ENCODE results near the gene CLDN4. TPM values are rescaled to one million over a fixed set of nuclear protein-coding genes. Genes with fewer than 3 reads are reported as not detected.

CLDN4 gene
- polyA plus RNA-seq, 1 donor (not counting 4 experiments of a cell fraction or from before 2014, with no cell fraction given) = 7.2 TPM

- Histone ChIP-seq H3K27me3 (ENCODE audit: control insufficient read depth, extremely low read depth, insufficient read depth, low read length) (no peaks in the 10 kb centered on the region), H2AFZ (ENCODE audit: control insufficient read depth, low read length) (no peak overlapping the region), H3K4me2 (ENCODE audit: control insufficient read depth, extremely low read depth, insufficient read depth, low read depth, low read length) (no peak overlapping the region), H3K27ac (ENCODE audit: control insufficient read depth, insufficient read depth, low read length) (no peak overlapping the region), H3K36me3 (ENCODE audit: control insufficient read depth in 2 of 2, extremely low read depth in 1 of 2, insufficient read depth in 2 of 2, low read length in 2 of 2) (no peaks in the 10 kb centered on the region), H3K9ac (ENCODE audit: control insufficient read depth, extremely low read depth, insufficient read depth, low read length) (no peak overlapping the region), H3K4me1 (ENCODE audit: control insufficient read depth, extremely low read depth, insufficient read depth, low read length) (no peaks in the 10 kb centered on the region), H4K20me1 (ENCODE audit: control insufficient read depth, extremely low read depth, insufficient read depth, low read length) (no peaks in the 10 kb centered on the region), H3K9me3 (ENCODE audit: control insufficient read depth, low read depth, low read length) (no peaks in the 10 kb centered on the region), H3K9me1 (ENCODE audit: control insufficient read depth, extremely low read depth, insufficient read depth, low read length) (no peaks in the 10 kb centered on the region), H3K4me3 (ENCODE audit: control insufficient read depth in 2 of 3, extremely low read depth in 1 of 3, insufficient read depth in 2 of 3, low read depth in 1 of 3, low read length in 3 of 3) (no peak overlapping the region), H3K79me2 (ENCODE audit: control insufficient read depth, insufficient read depth, low read length) (no peaks in the 10 kb centered on the region)
- dilution Hi-C loops (cut with MboI; ENCODE audit: extremely low pct_ligation_motif_present, low sequenced_read_pairs) = loop anchor here (25.0 kb wide), 1 partner anchor 96 kb away; no protein-coding TSS in a partner anchor
- DNase-seq (ENCODE audit: low read depth, low spot score) (no peak), FAIRE-seq (no peak)
- no peak for TF ChIP-seq EZH2 (IDR thresholded peaks at IDR 0.05; ENCODE audit: low read length)
- TF ChIP-seq CTCF (optimal IDR thresholded peaks at IDR 0.05 in 1 of 3, IDR thresholded peaks at IDR 0.05 in 1 of 3, conservative IDR thresholded peaks at IDR 0.05 in 1 of 3; ENCODE audit: extremely low read depth in 1 of 3, insufficient read depth in 2 of 3, low read length in 3 of 3) = no peak
Observed at GRCh38 chr7:73866446-73866767, 35.6 kb downstream of the CLDN4 start.

- no peak overlapping the region for H3K9ac ChIP-seq (ENCODE audit: control insufficient read depth, extremely low read depth, insufficient read depth, low read length)
- no peak overlapping the region for H3K27ac ChIP-seq (ENCODE audit: control insufficient read depth, insufficient read depth, low read length)
Observed at GRCh38 chr7:73869011-73869798, 38.4 kb downstream of the CLDN4 start.

More at GRCh38 chr7:73869011-73869798, 38.4 kb downstream of the CLDN4 start:
- H3K9me1 ChIP-seq (ENCODE audit: control insufficient read depth, extremely low read depth, insufficient read depth, low read length) = no peaks in the 10 kb centered on the region
- H3K4me3 ChIP-seq (ENCODE audit: control insufficient read depth in 2 of 3, extremely low read depth in 1 of 3, insufficient read depth in 2 of 3, low read depth in 1 of 3, low read length in 3 of 3) = no peak overlapping the region
- H3K4me1 ChIP-seq (ENCODE audit: control insufficient read depth, extremely low read depth, insufficient read depth, low read length) = no peaks in the 10 kb centered on the region
- no peaks in the 10 kb centered on the region for H4K20me1 ChIP-seq (ENCODE audit: control insufficient read depth, extremely low read depth, insufficient read depth, low read length)
- H2AFZ ChIP-seq (ENCODE audit: control insufficient read depth, low read length) = no peak overlapping the region
- TF ChIP-seq EZH2 (IDR thresholded peaks at IDR 0.05; ENCODE audit: low read length) (no peak), CTCF (optimal IDR thresholded peaks at IDR 0.05 in 1 of 3, IDR thresholded peaks at IDR 0.05 in 1 of 3, conservative IDR thresholded peaks at IDR 0.05 in 1 of 3; ENCODE audit: extremely low read depth in 1 of 3, insufficient read depth in 2 of 3, low read length in 3 of 3) (no peak)
- H3K36me3 ChIP-seq (ENCODE audit: control insufficient read depth in 2 of 2, extremely low read depth in 1 of 2, insufficient read depth in 2 of 2, low read length in 2 of 2) = no peaks in the 10 kb centered on the region
- H3K79me2 ChIP-seq (ENCODE audit: control insufficient read depth, insufficient read depth, low read length) = no peaks in the 10 kb centered on the region
- no peaks in the 10 kb centered on the region for H3K9me3 ChIP-seq (ENCODE audit: control insufficient read depth, low read depth, low read length)
- FAIRE-seq = no peak
- no peak for DNase-seq (ENCODE audit: low read depth, low spot score)
- no peak overlapping the region for H3K4me2 ChIP-seq (ENCODE audit: control insufficient read depth, extremely low read depth, insufficient read depth, low read depth, low read length)
- H3K27me3 ChIP-seq (ENCODE audit: control insufficient read depth, extremely low read depth, insufficient read depth, low read length) = no peaks in the 10 kb centered on the region
- dilution Hi-C loops (cut with MboI; ENCODE audit: extremely low pct_ligation_motif_present, low sequenced_read_pairs) = loop anchor here (25.0 kb wide), 1 partner anchor 93 kb away; no protein-coding TSS in a partner anchor
